Fibroblast of pulmonary artery (primary cell): ENCODE results near the gene MROH2A.
"Not testable (repeated sequence)": the region's sequence is repeated elsewhere in the genome, so short reads cannot be mapped to it uniquely, and the experiment has no call there.

ENCODE experiments used
- DNase-seq: peaks from one replicate; pipeline ENCODE4 v3.0.0-alpha.2; 2010; ENCODE audit warnings: low read depth
- H3K4me3 ChIP-seq: replicated peaks from 2 replicates; pipeline ENCODE4 v1.5.1; 2011; ENCODE audit warnings: low read depth, mild to moderate bottlenecking, control low read depth, low read length, moderate library complexity
- TF ChIP-seq, protein P1 (sequence below): IDR thresholded peaks from 2 replicates; pipeline ENCODE4 v1.5.1; 2011; ENCODE audit warnings: mild to moderate bottlenecking, control low read depth, low read length, inconsistent platforms; ENCODE audit errors: missing control alignments

The MROH2A gene, protein sequence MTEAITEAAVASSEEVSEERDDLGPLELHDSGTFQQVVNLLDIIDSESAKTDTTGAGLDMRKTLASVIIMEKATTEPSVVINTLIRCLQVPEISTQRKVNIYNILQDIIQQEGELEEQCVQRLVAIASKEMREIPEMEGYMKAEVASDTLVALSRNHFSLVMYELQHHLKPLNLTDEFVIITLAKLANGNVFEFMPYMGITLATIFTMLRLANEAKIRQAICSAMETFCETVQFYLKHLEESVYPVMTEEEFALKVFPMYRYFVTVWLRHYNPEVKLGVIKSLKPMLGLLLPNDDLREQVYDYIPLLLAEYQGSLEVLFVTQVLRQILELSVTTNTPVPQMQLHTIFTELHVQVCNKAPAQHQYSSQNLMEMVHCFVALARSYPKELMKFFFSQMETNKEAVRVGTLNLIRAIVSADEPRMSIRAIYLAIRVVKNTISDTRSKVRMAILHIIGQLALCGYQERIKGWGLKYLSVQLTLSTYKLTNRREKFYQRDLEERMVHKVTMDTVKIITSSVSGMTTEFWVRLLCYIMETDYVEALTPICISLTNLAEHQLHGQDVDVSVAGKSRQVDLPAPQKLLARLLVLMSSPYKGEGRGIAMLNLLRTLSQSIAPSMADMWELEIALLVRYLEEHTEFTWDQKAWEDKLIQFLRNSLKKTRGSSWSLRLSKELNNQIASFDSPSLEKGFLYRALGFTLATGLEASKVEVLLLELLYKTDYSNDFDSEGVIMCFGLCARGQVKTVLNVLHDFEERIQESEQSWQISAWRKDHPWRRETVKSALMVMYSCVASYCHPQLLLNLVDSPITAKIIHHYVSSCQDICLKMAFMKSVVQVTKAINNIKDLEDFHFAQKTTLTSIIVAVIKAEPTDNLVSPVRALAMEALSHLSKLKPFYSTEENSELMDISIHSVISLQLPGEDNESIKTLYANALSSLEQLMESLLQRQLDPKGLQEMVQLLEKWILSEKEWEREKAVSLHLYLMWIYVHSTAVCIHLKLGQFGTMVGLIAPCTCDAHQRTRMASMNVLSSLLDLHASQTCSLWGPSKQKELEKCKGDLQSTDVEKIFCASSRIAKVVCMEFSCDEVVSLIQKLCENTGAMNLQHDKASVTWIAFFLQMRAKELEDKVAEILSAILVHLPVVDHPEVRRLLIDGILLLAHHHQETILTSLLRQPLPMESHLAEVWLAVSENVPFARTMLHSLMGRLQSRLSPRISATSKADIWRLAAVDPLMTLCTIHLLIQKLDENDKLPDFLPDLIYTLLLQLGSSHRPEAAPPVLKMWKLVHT (N-terminal part only)

DNA sequence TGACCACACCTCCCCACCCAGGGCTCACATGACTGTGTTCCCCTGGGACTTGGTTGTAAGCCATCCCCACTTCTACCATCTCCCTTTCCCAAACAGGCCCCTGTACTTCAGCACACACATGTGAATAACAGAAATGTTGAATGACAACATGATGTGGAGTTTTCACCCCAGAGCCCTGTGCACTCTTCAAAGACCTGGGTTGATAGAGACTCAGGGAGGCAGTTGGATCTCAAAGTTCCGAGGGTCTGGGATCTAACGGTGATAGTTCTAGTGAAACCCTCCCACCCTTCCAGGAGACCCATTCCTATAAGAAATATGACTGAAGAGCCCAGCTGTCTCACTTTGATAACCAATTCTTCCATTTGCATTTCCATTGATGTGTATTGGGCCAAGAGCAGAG lies at the start of gene MROH2A:
TSS of gene MROH2A (plus strand) at position 301 of the 400 bp plus-strand sequence. CDS start 1,029 bp downstream, outside the sequence.
- H3K4me3 ChIP-seq: no peak within 1 kb of the TSS
- DNase-seq: no peak
- TF ChIP-seq, protein P1, sequence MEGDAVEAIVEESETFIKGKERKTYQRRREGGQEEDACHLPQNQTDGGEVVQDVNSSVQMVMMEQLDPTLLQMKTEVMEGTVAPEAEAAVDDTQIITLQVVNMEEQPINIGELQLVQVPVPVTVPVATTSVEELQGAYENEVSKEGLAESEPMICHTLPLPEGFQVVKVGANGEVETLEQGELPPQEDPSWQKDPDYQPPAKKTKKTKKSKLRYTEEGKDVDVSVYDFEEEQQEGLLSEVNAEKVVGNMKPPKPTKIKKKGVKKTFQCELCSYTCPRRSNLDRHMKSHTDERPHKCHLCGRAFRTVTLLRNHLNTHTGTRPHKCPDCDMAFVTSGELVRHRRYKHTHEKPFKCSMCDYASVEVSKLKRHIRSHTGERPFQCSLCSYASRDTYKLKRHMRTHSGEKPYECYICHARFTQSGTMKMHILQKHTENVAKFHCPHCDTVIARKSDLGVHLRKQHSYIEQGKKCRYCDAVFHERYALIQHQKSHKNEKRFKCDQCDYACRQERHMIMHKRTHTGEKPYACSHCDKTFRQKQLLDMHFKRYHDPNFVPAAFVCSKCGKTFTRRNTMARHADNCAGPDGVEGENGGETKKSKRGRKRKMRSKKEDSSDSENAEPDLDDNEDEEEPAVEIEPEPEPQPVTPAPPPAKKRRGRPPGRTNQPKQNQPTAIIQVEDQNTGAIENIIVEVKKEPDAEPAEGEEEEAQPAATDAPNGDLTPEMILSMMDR: no peak

DNA sequence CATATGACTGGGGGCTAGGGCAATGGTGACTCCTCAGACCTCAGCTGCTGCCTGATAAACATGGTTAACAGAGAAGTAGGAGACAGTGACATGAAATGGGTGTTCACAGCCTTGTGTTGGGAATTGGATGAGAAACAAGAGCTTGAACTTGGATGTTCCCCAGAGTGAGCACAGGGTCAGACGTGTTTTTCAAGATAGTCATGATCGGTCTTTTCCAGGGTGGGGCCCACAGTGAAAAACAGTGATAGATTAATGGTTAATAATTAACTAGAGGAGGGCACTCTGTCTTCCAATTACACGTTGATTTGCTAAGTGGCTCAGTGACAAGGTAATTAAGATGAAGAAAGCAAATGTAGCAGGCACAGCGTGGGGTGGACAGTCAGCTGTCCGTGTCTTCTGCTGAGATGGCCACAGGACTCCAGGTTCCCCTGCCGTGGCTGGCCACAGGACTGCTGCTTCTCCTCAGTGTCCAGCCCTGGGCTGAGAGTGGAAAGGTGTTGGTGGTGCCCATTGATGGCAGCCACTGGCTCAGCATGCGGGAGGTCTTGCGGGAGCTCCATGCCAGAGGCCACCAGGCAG lies 49.3 kb upstream of the MROH2A start, which contains the start of gene UGT1A3:
TSS of gene UGT1A3 (plus strand) at position 320 of the 579 bp plus-strand sequence. CDS start at position 405, 85 bp downstream.
- no peak for DNase-seq
- TF ChIP-seq, protein P1: no peak
- H3K4me3 ChIP-seq: no peak within 1 kb of the TSS

DNA sequence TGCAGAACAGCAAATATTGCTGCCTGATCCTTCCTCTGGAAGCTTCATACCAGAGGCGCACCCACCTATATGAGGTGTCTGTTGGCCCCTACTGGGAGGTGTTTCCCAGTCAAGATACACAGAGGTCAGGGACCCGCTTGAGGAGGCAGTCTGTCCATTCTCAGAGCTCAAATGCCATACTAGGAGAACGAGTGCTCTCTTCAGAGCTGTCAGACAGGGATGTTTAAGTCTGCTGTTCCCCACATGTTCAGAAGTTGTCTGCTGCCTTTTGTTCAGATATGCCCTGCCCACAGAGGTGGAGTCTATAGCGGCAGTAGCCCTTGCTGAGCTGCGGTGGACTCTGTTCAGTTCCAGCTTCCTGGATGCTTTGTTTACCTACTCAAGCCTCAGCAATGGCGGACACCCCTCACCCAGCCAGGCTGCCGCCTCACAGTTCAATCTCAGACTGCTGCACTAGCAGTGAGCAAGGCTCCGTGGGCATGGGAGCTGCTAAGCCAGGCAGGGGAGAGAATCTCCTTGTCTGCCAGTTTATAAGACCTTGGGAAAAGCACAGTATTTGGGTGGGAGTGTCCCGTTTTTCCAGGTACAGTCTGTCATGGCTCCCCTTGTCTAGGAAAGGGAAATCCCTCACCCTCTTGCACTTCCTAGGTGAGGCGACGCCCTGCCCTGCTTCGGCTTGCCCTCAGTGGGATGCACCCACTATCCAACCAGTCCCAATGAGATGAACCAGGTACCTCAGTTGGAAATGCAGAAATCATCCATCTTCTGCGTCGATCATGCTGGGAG lies 41.1 kb upstream of the MROH2A start:
- H3K4me3 ChIP-seq, DNase-seq: not testable (repeated sequence)

DNA sequence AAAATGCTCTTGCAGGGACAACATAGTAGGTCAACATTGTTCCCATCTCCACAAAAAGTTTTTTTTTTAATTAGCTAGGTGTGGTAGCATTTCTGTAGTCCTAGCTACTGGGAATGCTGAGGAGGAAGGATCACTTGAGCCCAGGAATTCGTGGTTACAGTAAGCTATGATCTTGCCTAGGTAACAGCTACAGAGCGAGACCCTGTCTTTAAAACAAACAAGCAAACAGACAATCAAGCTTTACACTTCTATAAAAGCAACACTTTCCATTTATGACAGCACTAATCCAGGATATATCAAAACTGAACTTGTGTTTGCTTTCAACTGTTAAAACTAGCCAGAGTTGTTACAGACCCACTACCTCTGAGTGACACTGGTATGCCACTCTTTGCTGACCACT lies 37.3 kb upstream of the MROH2A start:
- DNase-seq: no peak
- H3K4me3 ChIP-seq: no peak overlapping the region
- TF ChIP-seq, protein P1: no peak

DNA sequence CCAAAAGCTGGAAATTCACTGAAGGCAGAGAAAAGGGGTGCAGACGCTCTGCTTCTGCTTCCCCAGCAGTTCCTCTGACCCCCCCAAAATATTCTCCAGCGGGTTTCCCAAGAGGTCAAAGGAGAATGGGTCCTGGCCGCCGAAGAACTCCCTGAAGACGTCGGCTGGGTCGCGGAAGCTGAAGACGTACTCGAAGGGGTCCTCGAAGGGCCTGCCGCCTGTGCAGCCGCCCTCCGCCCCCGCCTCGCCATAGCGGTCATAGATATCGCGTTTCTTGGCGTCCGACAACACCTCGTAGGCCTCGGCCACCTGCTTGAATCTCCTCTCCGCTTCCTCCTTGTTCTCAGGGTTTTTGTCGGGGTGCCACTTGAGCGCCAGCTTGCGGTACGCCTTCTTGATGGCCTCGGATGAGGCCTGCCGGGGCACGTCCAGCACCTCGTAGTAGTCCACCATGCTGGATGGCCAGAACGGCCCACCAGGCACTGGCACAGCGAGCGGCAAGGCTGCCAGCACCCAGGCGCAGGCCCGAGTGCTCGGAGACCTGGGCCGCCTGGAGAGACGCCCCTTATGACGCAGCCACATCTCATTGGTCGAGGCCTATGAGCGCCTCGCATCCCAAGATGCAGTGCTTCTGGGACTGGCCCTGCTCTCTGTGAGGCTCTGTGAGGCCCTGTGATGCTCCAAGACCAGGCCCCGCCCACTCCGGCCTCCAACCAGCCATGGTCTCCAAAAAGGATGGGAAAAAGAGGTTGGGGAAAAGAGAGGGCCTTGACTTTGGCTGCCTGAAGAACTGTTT lies 34.5 kb upstream of the MROH2A start:
- DNase-seq: no peak
- H3K4me3 ChIP-seq: no peak overlapping the region
- TF ChIP-seq, protein P1: no peak
